Tibial artery (tissue), 4 donors: ENCODE results near the gene GRAPL.
"Not testable (repeated sequence)": the region's sequence is repeated elsewhere in the genome, so short reads cannot be mapped to it uniquely, and the experiment has no call there.

Experiments used
- DNase-seq, 2 donors: peaks; one replicate each; pipeline ENCODE4 v3.0.0-alpha.2; 2019
- H3K27ac ChIP-seq, 2 donors: fragments of 200-600 bp; sonication (generic) in 1 of 2; 1 replicate in 1 of 2; 2 replicates in 1 of 2; pipeline ENCODE4 v1.5.1; 2018 to 2019; ENCODE audit warnings: mild to moderate bottlenecking in 1 of 2
- H3K27me3 ChIP-seq, 2 donors: fragments of 200-600 bp; sonication (generic) in 1 of 2; one replicate each; pipeline versions ENCODE4 v1.5.1 to v1.6.0; 2016 to 2019
- H3K36me3 ChIP-seq, 3 donors: fragments of 200-600 bp; sonication (generic) in 2 of 3; one replicate each; pipeline ENCODE4 v1.5.1; 2016 to 2019; ENCODE audit warnings: mild to moderate bottlenecking in 2 of 3
- H3K4me1 ChIP-seq, 4 donors: fragments of 200-600 bp; sonication (generic) in 2 of 4; 1 replicate in 3 of 4; 2 replicates in 1 of 4; pipeline ENCODE4 v1.5.1; 2016 to 2019
- H3K4me3 ChIP-seq, 2 donors: fragments of 200-600 bp; sonication (generic) in 1 of 2; 1 replicate in 1 of 2; 2 replicates in 1 of 2; pipeline ENCODE4 v1.5.1; 2018 to 2019; ENCODE audit warnings: mild to moderate bottlenecking in 2 of 2
- H3K9me3 ChIP-seq, 3 donors: fragments of 200-600 bp; sonication (generic) in 1 of 3; one replicate each; pipeline ENCODE4 v1.5.1; 2016 to 2019
- intact Hi-C: fragments of 100-400 bp; cut with DNase I; formaldehyde crosslinking; loops from one replicate; pipeline ENCODE4 v1.15.0; 2023; ENCODE audit warnings: low total_unique reads

GRAPL gene

DNA sequence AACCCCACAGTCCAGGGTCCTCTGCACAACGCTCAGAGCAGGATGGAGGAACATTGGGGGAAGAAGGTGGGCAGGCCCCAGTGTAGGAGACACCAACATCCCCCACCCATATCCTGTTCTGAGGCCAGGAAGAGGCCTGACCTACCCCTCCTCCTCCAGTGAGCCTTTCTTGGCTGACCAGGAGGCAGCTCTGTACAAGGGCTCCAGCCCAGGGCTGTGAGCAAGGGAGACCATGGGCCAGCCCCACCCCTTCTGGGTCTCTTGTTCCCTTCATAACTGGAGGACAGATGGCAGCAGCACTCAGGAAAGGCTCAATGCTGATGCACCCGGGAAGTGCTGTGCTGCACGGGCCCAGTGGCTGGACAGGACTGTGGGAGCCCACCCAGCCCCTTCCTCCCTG, 47.0 kb downstream of the GRAPL start:
- H3K4me3 ChIP-seq, H3K36me3 ChIP-seq, H3K9me3 ChIP-seq, DNase-seq, H3K27ac ChIP-seq, H3K27me3 ChIP-seq, intact Hi-C loops, H3K4me1 ChIP-seq: not testable (repeated sequence)

DNA sequence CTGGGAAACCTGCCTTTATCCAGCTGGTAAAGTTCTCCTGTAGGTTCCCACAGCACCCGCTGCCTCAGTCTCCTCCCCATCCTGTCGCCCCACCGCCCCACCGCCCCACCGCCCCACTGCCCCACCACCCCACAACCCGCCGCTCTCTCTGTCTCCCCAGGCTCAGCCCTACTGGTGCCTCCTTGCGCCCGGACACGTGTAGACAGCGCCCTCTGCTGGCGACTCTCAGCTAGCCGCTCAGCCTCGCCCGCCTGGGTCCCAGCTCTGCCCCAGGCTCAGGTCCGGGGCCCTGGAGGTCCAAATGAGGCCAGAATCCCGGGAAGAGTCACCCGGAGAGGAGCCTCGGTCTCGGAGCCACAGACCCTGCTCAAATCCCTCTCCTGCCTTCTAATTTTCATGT, 48.0 kb downstream of the GRAPL start:
- H3K27me3 ChIP-seq, H3K36me3 ChIP-seq, H3K27ac ChIP-seq, intact Hi-C loops, H3K4me3 ChIP-seq, H3K4me1 ChIP-seq, DNase-seq, H3K9me3 ChIP-seq: not testable (repeated sequence)

DNA sequence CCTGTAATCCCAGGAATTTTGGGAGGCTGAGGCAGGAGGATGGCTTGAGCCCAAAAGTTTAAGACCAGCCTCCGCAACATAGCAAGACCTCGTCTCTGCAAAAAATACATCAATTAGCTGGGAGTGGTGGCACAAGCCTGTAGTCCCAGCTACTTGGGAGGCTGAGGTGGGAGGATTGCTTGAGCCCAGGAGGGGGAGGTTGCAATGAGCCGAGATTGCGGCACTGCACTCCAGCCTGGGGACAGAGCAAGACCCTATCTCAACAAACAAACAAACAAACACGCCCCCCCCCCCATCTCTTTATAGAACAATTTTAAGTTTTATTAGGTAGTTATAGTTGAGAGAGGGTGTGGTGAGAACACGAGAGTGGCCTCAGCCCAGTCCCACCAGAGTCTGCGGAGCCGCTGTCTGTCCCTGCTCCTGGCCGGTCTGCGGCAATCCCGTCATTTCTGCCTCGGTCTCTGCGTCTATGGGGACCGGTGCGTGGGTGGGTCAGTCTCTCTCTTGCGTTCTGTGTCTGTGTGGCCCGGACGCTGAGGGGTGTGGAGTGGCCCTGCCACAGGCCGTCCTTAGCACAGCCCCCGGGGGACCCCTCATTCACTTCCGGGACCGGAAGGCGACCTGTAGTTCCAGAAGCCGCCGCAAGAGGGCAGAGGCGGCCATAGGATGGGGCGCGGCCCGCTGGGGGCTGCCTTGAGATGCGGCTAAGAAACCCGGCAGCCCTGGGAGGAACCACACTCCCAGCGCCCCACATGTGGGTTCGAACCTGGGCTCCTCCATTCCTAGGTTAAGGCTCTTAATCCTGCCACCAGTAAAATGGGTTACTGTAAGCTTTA, 53.9 kb downstream of the GRAPL start:
- DNase-seq, intact Hi-C loops, H3K4me3 ChIP-seq, H3K4me1 ChIP-seq, H3K36me3 ChIP-seq, H3K27ac ChIP-seq, H3K9me3 ChIP-seq, H3K27me3 ChIP-seq: not testable (repeated sequence)

DNA sequence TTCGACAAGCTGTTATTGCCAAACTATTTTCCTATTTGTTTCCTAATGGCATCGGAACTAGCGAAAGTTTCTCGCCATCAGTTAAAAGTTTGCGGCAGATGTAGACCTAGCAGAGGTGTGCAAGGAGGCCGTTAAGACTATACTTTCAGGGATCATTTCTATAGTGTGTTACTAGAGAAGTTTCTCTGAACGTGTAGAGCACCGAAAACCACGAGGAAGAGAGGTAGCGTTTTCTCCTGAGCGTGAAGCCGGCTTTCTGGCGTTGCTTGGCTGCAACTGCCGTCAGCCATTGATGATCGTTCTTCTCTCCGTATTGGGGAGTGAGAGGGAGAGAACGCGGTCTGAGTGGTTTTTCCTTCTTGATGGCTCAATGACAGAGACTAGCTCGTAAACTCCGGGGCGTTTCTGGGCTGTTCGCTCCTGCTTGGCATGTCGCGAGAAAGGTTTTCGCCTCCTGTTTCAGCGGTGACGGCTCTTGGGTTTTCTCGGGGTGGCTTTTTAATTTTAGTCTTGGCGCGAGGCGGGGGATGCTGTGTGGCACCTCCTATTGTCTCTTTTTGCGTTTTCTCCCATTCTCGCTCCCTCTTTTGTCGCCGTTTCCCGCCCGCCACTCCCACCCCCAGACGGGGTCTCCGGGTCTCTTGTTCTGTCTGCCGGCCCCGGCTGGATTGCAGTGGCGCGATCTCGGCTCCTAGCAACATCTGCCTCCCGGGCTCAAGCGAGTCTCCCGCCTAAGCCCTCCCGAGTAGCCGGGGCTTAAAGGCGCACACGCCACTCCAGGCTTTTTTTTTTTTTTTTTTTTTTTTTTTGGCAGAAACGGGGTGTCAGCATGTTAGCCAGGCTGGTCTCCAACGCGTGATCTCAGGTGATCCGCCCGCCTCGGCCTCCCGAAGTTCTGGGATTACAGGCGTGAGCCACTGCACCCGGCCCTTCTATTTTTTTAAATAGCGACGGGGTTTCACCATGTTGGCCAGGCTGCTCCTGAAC, 60.8 kb downstream of the GRAPL start:
- H3K9me3 ChIP-seq, H3K27me3 ChIP-seq, H3K4me1 ChIP-seq, DNase-seq, H3K36me3 ChIP-seq, intact Hi-C loops: not testable (repeated sequence)
- Histone ChIP-seq H3K4me3 (peak overlapping the region in 1 of 2 donors; percentile 19), H3K27ac (peak overlapping the region; percentile 51 to 59)

DNA sequence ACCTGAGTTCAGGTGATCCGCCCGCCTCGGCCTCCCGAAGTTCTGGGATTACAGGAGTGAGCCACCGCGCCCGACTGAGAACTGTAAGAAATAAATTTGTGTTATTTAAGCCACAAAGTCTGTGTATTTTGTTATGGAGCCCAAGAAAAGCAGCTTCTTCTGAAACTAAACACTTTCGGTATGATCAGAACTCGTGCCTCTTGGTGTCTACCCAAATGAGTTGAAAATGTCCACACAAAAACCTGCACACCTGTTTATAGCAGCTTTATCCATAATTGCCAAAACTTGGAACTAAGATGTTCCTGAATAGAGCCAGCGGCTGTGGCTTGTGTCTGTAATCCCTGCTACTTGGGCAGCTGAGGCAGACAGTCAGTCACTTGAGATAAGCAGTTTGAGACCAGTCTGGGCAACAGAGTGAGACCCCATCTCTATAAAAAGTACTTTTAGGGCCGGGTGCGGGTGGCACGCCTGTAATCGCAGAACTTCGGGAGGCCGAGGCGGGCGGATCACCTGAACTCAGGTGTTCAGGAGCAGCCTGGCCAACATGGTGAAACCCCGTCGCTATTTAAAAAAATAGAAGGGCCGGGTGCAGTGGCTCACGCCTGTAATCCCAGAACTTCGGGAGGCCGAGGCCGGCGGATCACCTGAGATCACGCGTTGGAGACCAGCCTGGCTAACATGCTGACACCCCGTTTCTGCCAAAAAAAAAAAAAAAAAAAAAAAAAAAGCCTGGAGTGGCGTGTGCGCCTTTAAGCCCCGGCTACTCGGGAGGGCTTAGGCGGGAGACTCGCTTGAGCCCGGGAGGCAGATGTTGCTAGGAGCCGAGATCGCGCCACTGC, 61.7 kb downstream of the GRAPL start:
- intact Hi-C loops, H3K27ac ChIP-seq, DNase-seq, H3K4me1 ChIP-seq, H3K27me3 ChIP-seq, H3K4me3 ChIP-seq, H3K36me3 ChIP-seq, H3K9me3 ChIP-seq: not testable (repeated sequence)

DNA sequence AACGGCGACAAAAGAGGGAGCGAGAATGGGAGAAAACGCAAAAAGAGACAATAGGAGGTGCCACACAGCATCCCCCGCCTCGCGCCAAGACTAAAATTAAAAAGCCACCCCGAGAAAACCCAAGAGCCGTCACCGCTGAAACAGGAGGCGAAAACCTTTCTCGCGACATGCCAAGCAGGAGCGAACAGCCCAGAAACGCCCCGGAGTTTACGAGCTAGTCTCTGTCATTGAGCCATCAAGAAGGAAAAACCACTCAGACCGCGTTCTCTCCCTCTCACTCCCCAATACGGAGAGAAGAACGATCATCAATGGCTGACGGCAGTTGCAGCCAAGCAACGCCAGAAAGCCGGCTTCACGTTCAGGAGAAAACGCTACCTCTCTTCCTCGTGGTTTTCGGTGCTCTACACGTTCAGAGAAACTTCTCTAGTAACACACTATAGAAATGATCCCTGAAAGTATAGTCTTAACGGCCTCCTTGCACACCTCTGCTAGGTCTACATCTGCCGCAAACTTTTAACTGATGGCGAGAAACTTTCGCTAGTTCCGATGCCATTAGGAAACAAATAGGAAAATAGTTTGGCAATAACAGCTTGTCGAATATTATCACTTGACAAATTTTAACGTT, 62.5 kb downstream of the GRAPL start:
- intact Hi-C loops = not testable (repeated sequence)

DNA sequence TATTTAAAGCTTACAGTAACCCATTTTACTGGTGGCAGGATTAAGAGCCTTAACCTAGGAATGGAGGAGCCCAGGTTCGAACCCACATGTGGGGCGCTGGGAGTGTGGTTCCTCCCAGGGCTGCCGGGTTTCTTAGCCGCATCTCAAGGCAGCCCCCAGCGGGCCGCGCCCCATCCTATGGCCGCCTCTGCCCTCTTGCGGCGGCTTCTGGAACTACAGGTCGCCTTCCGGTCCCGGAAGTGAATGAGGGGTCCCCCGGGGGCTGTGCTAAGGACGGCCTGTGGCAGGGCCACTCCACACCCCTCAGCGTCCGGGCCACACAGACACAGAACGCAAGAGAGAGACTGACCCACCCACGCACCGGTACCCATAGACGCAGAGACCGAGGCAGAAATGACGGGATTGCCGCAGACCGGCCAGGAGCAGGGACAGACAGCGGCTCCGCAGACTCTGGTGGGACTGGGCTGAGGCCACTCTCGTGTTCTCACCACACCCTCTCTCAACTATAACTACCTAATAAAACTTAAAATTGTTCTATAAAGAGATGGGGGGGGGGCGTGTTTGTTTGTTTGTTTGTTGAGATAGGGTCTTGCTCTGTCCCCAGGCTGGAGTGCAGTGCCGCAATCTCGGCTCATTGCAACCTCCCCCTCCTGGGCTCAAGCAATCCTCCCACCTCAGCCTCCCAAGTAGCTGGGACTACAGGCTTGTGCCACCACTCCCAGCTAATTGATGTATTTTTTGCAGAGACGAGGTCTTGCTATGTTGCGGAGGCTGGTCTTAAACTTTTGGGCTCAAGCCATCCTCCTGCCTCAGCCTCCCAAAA, 69.2 kb downstream of the GRAPL start:
- DNase-seq = peak in 1 of 2 donors; percentile 12
- H3K36me3 ChIP-seq = not testable (repeated sequence)

More for the DNA sequence above, 62.5 kb downstream of the GRAPL start:
- not testable (repeated sequence) for DNase-seq, H3K27me3 ChIP-seq, H3K4me3 ChIP-seq, H3K4me1 ChIP-seq, H3K9me3 ChIP-seq, H3K27ac ChIP-seq, H3K36me3 ChIP-seq

DNA sequence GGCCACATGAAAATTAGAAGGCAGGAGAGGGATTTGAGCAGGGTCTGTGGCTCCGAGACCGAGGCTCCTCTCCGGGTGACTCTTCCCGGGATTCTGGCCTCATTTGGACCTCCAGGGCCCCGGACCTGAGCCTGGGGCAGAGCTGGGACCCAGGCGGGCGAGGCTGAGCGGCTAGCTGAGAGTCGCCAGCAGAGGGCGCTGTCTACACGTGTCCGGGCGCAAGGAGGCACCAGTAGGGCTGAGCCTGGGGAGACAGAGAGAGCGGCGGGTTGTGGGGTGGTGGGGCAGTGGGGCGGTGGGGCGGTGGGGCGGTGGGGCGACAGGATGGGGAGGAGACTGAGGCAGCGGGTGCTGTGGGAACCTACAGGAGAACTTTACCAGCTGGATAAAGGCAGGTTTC, 75.1 kb downstream of the GRAPL start:
- H3K36me3 ChIP-seq, intact Hi-C loops, H3K4me1 ChIP-seq, H3K4me3 ChIP-seq, H3K9me3 ChIP-seq, DNase-seq, H3K27me3 ChIP-seq, H3K27ac ChIP-seq: not testable (repeated sequence)

More for the DNA sequence above, 69.2 kb downstream of the GRAPL start:
- intact Hi-C loops, H3K4me1 ChIP-seq, H3K9me3 ChIP-seq, H3K27me3 ChIP-seq: not testable (repeated sequence)
- Histone ChIP-seq H3K27ac (peak overlapping the region in 1 of 2 donors; percentile 74), H3K4me3 (peak overlapping the region; percentile 42 to 53)

DNA sequence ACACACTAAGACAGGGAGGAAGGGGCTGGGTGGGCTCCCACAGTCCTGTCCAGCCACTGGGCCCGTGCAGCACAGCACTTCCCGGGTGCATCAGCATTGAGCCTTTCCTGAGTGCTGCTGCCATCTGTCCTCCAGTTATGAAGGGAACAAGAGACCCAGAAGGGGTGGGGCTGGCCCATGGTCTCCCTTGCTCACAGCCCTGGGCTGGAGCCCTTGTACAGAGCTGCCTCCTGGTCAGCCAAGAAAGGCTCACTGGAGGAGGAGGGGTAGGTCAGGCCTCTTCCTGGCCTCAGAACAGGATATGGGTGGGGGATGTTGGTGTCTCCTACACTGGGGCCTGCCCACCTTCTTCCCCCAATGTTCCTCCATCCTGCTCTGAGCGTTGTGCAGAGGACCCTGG, 76.0 kb downstream of the GRAPL start:
- DNase-seq, H3K4me3 ChIP-seq, H3K27me3 ChIP-seq, H3K36me3 ChIP-seq, H3K27ac ChIP-seq, H3K4me1 ChIP-seq, intact Hi-C loops, H3K9me3 ChIP-seq: not testable (repeated sequence)
